HL-60 (cell line): ENCODE results near the gene ZNF397.

Experiments used
- DNase-seq, 2 experiments: peaks; one replicate each; pipeline ENCODE4 v3.0.0-alpha.2; 2010 to 2020; ENCODE audit warnings: low read depth in 1 of 2, low spot score in 1 of 2
- H3K27ac ChIP-seq: fragments of 250-450 bp; sonication (Bioruptor Pico); replicated peaks from 2 replicates; pipeline ENCODE4 v1.5.1; 2020; ENCODE audit warnings: mild to moderate bottlenecking, moderate library complexity
- H3K27me3 ChIP-seq: fragments of 250-450 bp; sonication (Bioruptor Pico); 2 replicates; pipeline ENCODE4 v1.5.1; 2021; ENCODE audit warnings: mild to moderate bottlenecking, moderate library complexity; ENCODE audit not compliant: insufficient read depth, poor library complexity, severe bottlenecking
- H3K4me3 ChIP-seq: replicated peaks from 2 replicates; pipeline ENCODE4 v1.5.1; 2011; ENCODE audit warnings: mild to moderate bottlenecking, control low read depth, low read length; ENCODE audit not compliant: insufficient read depth
- CTCF ChIP-seq: IDR thresholded peaks from one replicate; pipeline ENCODE4 v1.5.1; 2011; ENCODE audit warnings: low read length, control low read depth, inconsistent platforms; ENCODE audit not compliant: insufficient read depth
- GABPA ChIP-seq: IDR thresholded peaks from 2 replicates; pipeline ENCODE4 v1.6.1; 2012; ENCODE audit warnings: low read depth
- POLR2AphosphoS5 ChIP-seq: IDR thresholded peaks from 2 replicates; pipeline ENCODE4 v1.6.1; 2012; ENCODE audit warnings: low read depth
- REST ChIP-seq: IDR thresholded peaks from 2 replicates; pipeline ENCODE4 v1.6.1; 2012; ENCODE audit warnings: low read depth; ENCODE audit not compliant: insufficient replicate concordance
- SPI1 ChIP-seq: IDR thresholded peaks from 2 replicates; pipeline ENCODE4 v1.6.1; 2012; ENCODE audit warnings: low read depth, mild to moderate bottlenecking, borderline replicate concordance

The ZNF397 gene

GRCh38 chr18:35306588-35307250 lies 65.9 kb downstream of the ZNF397 start:
- Histone ChIP-seq H3K27ac (no peak overlapping the region), H3K27me3 (no peaks in the 10 kb centered on the region), H3K4me3 (no peak overlapping the region)
- TF ChIP-seq GABPA (no peak), REST (no peak), CTCF (no peak), POLR2AphosphoS5 (no peak), SPI1 (no peak)
- no peak for DNase-seq
